Measurements from ENCODE around the gene NR2E1. TPM values are rescaled to one million over a fixed set of nuclear protein-coding genes. Genes with fewer than 3 reads are reported as not detected.

The NR2E1 gene
- polyA plus RNA-seq, 1 of the 3 experiments (the other 2 are of a cell fraction) = not detected

DNA sequence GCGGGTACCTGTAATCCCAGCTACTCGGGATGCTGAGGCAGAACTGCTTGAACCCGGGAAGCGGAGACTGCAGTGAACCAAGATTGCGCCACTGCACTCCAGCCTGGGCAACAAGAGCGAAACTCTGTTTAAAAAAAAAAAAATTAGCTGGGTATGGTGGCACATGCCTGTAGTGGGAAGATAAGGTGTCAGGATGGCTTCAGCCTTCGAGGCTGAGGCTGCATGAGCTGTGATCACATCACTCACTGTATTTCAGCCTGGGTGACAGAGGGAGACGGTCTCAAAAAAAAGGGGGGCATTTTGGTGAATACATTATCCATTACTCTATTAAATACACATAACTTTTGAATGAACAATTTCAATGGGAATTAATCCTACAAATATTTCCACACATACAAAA is 62.6 kb downstream of the NR2E1 start:
- Histone ChIP-seq H3F3A (replicated peaks; ENCODE audit: insufficient read depth) (no peaks in the 10 kb centered on the region), H3K36me3 (replicated peaks in 1 of 2; ENCODE audit: control insufficient read depth in 1 of 2, insufficient read depth in 2 of 2, low read length in 1 of 2) (no peaks in the 10 kb centered on the region), H3K9ac (no peak overlapping the region), H2AFZ (ENCODE audit: low read depth) (no peak overlapping the region), H3K9me2 (no peaks in the 10 kb centered on the region), H3K4me1 (ENCODE audit: control insufficient read depth in 1 of 2, insufficient read depth in 2 of 2, low read depth in 1 of 2, low read length in 1 of 2) (no peaks in the 10 kb centered on the region), H3K79me2 (ENCODE audit: insufficient read depth) (peaks cover 36% of the 10 kb centered on the region; the same call in 1 of the 2 replicates), H3K4me3 (ENCODE audit: low read depth in 2 of 2, low read length in 1 of 2) (no peak overlapping the region), H3K27ac (ENCODE audit: low read depth in 2 of 2, low read length in 1 of 2) (no peak overlapping the region), H4K20me1 (ENCODE audit: insufficient read depth) (no peaks in the 10 kb centered on the region; the same call in 1 of the 2 replicates), H3K27me3 (ENCODE audit: insufficient read depth) (no peaks in the 10 kb centered on the region), H3K9me3 (no peaks in the 10 kb centered on the region), H3K4me2 (no peak overlapping the region)
- DNase-seq = no peak
- POLR2A ChIA-PET = no interaction called here
- CTCF ChIA-PET = interaction anchor here (0.7 kb wide), 1 partner anchor 695 kb away, joined by 3 read pairs; no protein-coding TSS in a partner anchor
- TF ChIP-seq, protein P1, sequence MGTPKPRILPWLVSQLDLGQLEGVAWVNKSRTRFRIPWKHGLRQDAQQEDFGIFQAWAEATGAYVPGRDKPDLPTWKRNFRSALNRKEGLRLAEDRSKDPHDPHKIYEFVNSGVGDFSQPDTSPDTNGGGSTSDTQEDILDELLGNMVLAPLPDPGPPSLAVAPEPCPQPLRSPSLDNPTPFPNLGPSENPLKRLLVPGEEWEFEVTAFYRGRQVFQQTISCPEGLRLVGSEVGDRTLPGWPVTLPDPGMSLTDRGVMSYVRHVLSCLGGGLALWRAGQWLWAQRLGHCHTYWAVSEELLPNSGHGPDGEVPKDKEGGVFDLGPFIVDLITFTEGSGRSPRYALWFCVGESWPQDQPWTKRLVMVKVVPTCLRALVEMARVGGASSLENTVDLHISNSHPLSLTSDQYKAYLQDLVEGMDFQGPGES (IDR thresholded peaks at IDR 0.05; ENCODE audit: low read depth, low read length) = no peak
- TF ChIP-seq, protein P2, sequence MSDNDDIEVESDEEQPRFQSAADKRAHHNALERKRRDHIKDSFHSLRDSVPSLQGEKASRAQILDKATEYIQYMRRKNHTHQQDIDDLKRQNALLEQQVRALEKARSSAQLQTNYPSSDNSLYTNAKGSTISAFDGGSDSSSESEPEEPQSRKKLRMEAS (IDR thresholded peaks at IDR 0.05; ENCODE audit: low read depth) = no peak
- TF ChIP-seq FOSL2 (IDR thresholded peaks at IDR 0.05; ENCODE audit: borderline replicate concordance, low read depth) (no peak), RXRA (IDR thresholded peaks at IDR 0.05; ENCODE audit: borderline replicate concordance, low read depth) (no peak), RAD21 (IDR thresholded peaks at IDR 0.05; ENCODE audit: low read length) (no peak), TEAD4 (IDR thresholded peaks at IDR 0.05; ENCODE audit: borderline replicate concordance, insufficient read depth) (no peak), YY1 (IDR thresholded peaks at IDR 0.05; ENCODE audit: low read depth) (no peak), NRF1 (IDR thresholded peaks at IDR 0.05; ENCODE audit: low read depth, low read length) (no peak), JUND (IDR thresholded peaks at IDR 0.05) (no peak), ELF1 (IDR thresholded peaks at IDR 0.05) (no peak), RCOR1 (IDR thresholded peaks at IDR 0.05; ENCODE audit: low read length) (no peak), FOXM1 (IDR thresholded peaks at IDR 0.05; ENCODE audit: low read depth) (no peak), GABPA (IDR thresholded peaks at IDR 0.05; ENCODE audit: low read depth) (no peak), MEF2A (IDR thresholded peaks at IDR 0.05; ENCODE audit: borderline replicate concordance, low read depth) (no peak), NFIC (IDR thresholded peaks at IDR 0.05; ENCODE audit: borderline replicate concordance) (no peak)
- TF ChIP-seq, protein P3, sequence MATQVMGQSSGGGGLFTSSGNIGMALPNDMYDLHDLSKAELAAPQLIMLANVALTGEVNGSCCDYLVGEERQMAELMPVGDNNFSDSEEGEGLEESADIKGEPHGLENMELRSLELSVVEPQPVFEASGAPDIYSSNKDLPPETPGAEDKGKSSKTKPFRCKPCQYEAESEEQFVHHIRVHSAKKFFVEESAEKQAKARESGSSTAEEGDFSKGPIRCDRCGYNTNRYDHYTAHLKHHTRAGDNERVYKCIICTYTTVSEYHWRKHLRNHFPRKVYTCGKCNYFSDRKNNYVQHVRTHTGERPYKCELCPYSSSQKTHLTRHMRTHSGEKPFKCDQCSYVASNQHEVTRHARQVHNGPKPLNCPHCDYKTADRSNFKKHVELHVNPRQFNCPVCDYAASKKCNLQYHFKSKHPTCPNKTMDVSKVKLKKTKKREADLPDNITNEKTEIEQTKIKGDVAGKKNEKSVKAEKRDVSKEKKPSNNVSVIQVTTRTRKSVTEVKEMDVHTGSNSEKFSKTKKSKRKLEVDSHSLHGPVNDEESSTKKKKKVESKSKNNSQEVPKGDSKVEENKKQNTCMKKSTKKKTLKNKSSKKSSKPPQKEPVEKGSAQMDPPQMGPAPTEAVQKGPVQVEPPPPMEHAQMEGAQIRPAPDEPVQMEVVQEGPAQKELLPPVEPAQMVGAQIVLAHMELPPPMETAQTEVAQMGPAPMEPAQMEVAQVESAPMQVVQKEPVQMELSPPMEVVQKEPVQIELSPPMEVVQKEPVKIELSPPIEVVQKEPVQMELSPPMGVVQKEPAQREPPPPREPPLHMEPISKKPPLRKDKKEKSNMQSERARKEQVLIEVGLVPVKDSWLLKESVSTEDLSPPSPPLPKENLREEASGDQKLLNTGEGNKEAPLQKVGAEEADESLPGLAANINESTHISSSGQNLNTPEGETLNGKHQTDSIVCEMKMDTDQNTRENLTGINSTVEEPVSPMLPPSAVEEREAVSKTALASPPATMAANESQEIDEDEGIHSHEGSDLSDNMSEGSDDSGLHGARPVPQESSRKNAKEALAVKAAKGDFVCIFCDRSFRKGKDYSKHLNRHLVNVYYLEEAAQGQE (IDR thresholded peaks at IDR 0.05; ENCODE audit: low read depth, low read length) = no peak
- TF ChIP-seq, protein P4, sequence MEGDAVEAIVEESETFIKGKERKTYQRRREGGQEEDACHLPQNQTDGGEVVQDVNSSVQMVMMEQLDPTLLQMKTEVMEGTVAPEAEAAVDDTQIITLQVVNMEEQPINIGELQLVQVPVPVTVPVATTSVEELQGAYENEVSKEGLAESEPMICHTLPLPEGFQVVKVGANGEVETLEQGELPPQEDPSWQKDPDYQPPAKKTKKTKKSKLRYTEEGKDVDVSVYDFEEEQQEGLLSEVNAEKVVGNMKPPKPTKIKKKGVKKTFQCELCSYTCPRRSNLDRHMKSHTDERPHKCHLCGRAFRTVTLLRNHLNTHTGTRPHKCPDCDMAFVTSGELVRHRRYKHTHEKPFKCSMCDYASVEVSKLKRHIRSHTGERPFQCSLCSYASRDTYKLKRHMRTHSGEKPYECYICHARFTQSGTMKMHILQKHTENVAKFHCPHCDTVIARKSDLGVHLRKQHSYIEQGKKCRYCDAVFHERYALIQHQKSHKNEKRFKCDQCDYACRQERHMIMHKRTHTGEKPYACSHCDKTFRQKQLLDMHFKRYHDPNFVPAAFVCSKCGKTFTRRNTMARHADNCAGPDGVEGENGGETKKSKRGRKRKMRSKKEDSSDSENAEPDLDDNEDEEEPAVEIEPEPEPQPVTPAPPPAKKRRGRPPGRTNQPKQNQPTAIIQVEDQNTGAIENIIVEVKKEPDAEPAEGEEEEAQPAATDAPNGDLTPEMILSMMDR (IDR thresholded peaks at IDR 0.05) = no peak
- TF ChIP-seq, protein P5, sequence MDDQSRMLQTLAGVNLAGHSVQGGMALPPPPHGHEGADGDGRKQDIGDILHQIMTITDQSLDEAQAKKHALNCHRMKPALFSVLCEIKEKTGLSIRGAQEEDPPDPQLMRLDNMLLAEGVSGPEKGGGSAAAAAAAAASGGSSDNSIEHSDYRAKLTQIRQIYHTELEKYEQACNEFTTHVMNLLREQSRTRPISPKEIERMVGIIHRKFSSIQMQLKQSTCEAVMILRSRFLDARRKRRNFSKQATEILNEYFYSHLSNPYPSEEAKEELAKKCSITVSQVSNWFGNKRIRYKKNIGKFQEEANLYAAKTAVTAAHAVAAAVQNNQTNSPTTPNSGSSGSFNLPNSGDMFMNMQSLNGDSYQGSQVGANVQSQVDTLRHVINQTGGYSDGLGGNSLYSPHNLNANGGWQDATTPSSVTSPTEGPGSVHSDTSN (IDR thresholded peaks at IDR 0.05) = no peak
- TF ChIP-seq, protein P6, sequence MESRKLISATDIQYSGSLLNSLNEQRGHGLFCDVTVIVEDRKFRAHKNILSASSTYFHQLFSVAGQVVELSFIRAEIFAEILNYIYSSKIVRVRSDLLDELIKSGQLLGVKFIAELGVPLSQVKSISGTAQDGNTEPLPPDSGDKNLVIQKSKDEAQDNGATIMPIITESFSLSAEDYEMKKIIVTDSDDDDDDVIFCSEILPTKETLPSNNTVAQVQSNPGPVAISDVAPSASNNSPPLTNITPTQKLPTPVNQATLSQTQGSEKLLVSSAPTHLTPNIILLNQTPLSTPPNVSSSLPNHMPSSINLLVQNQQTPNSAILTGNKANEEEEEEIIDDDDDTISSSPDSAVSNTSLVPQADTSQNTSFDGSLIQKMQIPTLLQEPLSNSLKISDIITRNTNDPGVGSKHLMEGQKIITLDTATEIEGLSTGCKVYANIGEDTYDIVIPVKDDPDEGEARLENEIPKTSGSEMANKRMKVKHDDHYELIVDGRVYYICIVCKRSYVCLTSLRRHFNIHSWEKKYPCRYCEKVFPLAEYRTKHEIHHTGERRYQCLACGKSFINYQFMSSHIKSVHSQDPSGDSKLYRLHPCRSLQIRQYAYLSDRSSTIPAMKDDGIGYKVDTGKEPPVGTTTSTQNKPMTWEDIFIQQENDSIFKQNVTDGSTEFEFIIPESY (IDR thresholded peaks at IDR 0.05; ENCODE audit: borderline replicate concordance, low read depth) = no peak
- 96% methylated on average over 7 of the region's 8 CpGs for WGBS (ENCODE audit: low lambda C conversion rate)
